HG03457 (cell line): Measurements from ENCODE around the gene RIC1.
A peak's percentile ranks its signal among the peaks of the same experiment; 100 is the strongest.
"Not testable (repeated sequence)": the region's sequence is repeated elsewhere in the genome, so short reads cannot be mapped to it uniquely, and the experiment has no call there.

Experiments used
- ATAC-seq: cut with Tn5 transposase; IDR thresholded peaks from one replicate; pipeline ENCODE4 v1.9.1; 2021; ENCODE audit warnings: moderate number of reproducible peaks; ENCODE audit not compliant: unreplicated experiment

The RIC1 gene

DNA sequence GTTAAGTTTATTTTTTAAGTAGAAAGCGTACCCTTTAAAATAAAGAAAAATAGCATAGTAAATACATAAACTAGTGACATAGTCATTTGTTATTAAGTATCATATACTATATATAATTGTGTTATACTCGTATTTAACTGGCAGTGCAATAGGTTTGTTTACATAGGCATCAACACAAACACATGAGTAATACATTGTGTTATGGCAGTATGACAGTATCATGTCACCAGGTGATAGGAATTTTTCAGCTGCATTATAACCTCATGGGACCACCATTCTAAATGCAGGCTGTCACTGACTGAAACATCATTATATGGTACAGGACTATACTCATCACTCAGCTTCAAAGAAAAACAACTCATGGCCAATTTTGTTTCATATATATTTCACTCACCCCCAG, 8.4 kb upstream of the RIC1 start:
- no peak for ATAC-seq

DNA sequence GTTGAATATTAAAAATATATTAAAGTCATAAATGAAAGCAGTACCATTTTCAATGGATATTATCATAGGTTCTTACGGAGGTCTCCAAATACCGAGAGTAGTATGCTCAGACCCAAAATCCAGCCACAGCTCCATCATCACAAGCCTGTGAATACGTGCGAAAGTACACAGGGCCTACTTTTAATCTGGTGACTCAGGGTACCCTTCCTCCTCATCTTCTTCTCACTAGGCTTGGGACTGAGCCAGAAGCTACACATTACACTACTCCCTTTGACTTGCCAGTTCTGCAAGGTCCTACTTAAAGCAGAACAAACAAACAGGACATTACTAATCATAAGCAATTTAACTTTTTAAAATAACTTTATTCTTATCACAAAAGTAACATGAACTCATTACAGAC, 7.6 kb upstream of the RIC1 start:
- no peak for ATAC-seq

DNA sequence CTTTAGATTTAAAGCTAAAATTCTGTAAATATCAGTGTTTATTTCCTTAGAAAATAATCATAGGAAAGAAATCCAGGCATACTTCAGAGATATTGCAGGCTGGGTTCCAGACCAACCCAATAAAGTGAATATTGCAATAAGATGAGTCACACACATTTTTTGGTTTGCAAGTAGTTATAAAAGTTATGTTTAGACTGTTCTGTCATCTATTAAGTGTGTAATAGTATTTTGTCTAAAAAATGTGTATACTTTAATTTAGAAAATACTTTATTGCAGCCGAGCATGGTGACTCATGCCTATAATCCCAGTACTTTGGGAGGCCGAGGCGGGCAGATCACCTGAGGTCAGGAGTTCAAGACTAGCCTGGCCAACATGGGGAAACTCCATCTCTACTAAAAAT, 6.9 kb upstream of the RIC1 start:
- no peak for ATAC-seq

DNA sequence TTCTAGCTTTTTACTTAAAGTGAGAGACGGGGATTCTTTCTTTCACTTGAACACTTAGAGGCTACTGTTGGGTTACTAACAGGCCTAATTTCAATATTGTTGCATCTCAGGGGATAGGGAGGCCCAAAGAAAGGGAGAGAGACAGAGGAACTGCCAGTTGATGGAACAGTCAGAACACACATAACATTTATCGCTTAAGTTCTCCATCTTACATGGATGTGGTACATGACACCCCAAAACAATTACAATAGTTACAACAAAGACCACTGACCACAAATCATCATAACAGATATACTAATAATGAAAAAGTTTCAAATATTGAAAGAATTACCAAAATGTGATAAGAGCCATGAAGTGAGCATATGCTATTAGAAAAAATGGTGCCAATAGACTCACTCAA, 4.3 kb upstream of the RIC1 start:
- no peak for ATAC-seq

DNA sequence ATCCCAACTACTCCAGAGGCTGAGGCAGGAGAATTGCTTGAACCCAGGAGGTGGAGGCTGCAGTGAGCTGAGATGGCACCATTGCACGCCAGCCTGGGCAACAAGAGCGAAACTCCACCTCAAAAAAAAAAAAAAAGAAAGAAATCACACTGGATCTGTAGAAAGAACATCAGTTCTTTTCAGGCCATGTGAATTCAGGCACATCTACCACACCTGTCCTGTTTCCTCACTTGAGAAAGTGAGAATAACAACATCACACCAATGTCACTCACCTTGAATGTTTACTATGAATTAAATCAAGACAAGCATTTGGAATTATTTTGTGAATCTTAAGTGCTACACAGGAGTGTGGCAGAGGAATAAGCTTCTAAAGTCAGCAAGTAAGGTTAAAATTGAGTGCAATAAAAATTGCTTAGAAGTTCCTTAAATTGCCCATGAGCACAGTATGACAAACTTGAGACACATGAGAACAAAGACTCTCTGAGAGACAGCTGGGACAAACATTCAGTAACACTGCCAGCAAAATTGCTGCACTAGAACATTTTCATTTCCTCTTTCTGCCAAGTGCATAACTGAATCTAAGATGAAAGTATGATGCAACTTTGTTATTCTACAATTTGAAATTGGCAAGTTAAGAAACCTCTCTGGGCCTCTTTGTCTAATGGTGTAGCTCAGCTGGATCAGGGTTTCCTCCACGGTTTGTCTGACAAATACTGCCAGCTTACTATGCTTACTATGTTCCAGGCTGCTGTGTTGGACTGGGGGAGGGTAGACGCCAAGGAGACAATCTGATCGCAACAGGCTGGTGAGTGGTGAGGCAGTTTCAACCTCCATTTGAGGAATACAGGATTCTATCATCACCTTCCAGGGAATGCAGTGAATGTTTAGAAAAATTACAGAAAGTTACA, 1.9 kb upstream of the RIC1 start:
- peak; percentile 41 for ATAC-seq

DNA sequence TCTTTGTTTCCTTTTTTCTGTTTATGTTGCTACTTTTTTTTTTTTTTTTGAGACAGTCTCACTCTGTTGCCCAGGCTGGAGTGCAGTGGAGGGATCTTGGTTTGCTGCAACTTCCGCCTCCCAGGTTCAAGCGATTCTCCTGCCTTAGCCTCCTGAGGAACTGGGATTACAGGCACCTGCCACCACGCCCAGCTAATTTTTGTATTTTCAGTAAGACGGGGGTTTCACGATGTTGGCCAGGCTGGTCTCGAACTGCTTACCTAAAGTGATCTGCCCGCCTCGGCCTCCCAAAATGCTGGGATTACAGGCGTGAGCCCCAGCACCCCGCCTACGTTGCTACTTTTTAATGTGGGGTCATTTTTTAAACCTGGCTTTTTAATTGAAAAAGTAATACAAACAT, 1.2 kb upstream of the RIC1 start:
- ATAC-seq: not testable (repeated sequence)

DNA sequence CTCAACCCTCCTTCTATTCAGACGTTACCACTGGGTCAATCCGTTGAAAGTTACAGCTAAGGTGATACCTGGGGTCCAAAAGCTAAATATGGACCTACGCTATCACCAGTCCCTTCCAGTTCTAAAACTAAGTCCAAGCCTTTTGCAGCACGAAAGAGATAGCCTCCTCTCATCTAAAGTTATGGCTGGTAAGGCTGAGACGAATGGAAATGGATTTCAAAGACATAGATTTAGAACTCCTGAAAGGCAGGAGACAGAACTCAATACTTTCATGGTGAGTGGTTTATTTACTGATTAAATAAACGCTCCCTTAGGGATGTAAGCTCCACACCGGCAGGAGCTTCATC, 751 bp upstream of the RIC1 start:
- no peak for ATAC-seq

DNA sequence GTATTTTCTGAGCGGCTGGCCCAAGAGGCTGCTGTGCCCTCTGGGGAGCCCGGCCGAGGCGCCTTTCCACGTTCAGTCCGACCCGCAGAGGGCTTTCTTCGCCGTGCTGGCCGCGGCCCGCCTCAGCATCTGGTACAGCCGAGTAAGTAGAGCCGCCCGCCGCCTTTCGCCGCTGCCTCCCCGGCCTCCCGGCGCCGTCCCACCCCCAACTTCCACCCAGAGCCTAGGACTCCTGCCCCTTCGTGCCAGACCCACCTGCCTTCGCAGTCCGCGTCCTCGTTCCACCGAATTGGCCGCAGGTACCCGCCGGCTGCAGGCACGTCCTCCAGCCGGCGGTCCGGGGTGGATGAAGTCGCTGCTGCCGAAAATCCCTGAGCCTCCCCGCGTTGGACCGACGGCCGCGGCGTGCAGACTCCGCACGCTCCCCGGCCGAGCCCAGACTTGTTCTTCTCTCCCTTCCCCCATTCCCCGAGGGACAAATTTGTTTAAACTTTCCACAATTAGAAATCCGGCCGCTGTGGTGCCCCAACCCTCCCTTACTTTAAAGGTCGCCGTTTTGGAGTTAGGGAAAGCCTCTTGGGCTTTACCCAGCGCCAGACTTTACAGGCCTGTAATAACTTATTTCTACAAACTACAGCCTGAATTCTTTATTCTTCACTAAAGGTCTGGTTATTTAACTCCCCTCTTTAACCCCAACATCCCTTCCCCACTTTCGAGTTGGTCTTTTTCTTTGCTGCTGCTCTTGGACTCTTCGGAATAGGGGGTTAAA, 589 bp downstream of the RIC1 start:
- peak; percentile 4 for ATAC-seq

DNA sequence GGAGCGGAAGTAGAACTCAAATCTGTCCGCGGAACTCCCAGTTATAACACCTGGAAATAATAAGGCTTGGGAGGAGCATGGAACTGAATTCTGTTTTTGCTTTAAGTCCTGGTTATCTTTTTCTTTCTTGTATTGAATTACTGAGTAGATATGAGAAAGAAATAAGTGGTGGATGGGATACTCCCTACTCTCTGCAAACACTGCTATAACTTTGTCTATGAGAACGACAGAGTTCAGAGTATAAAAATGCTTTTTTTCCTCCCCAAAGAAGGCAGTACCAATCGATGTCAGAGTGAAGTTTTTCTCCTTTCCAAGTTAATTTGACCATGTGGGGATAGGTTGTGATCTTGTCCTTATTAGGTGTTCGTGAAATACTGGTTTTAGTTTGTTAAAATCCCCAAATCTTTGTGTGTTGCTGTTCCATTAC, 1.2 kb downstream of the RIC1 start:
- no peak for ATAC-seq

DNA sequence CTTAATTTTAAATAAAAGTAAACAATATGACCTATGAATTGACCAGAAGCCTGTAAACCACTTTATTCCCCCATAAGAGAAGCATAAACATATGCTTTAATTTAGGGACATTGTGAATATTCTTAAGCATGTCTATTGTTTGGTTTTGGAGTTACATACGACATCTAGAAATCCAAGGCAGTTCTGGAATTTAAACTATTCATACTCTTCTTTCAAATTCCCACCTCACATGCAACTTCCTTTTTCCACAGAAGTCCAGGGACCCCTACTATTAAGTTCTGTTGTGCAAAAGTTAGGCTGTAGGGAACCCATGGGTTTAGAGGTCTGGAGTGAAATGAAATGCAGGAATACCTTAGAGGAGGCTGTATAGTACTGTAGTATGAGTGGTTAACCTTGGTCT, 2.1 kb downstream of the RIC1 start:
- ATAC-seq: no peak

DNA sequence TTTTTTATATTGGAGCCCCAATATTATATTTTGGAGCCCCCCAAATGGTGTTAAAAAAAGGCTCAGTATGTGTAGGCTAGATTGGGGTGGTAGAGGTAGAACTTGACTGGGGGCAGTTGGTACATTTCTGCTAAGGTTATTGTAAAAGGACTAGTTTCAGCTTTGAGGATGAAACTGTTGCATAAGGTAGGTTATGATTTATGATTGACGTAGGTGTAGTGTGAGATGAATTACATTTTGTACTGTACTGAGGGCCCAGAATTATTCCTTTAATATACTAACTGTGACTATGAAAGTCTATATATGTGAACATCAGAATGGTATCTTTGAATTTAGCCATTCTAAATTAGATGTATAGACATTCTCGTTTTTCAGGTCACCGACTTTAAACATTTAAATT, 3.6 kb downstream of the RIC1 start:
- no peak for ATAC-seq

DNA sequence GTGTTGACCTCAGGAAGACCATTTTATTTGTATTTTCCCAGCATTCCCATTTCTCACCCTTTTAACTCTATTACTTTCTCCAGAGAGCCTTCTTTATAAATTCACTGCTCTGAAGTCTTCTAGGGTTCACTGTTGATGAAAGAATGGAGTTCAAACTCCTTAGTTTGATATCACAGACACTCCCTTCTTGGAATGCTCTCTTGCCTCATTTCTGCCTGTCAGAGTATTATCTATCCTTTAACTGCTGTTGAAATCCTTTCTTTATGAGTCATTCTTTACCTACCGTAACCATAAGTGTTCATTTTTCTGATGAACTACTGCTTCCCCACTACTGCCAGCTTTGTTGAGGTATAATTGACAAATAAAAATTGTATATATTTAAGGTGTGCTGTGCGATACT, 4.3 kb downstream of the RIC1 start:
- ATAC-seq: no peak

DNA sequence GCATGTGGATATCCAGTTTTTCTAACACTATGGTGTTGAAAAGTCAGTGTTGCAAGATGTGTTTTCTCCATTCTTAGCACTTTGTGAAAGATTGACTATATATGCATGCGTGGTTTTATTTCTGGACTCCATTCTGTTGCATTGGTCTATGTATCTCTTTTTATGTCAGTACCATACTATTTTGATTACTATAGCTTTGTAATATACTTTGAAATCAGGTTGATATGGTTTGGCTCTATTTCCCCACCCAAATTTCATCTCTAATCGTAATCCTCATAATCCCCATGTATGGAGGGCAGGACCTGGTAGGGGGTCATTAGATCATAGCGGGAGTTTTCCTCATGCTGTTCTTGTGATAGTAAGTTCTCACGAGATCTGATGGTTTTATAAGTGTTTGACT, 6.5 kb downstream of the RIC1 start:
- ATAC-seq: no peak

DNA sequence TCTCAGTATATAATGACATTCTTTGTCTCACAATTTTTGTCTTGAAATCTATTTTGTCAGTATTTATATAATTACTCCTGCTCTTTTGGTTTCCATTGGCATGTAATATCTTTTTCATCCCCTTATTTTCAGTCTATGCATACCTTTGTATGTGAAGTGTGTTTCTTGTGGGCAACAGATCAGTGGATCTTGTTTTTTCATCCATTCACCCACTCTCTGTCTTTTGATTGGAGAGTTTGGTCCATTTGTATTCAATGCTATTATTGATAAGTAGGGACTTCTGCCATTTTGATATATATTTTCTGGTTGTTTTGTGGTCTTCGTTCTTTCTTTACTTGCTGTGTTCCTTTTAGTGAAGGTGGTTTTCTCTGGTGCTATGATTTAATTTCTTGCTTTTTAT, 10.9 kb downstream of the RIC1 start:
- ATAC-seq: no peak

DNA sequence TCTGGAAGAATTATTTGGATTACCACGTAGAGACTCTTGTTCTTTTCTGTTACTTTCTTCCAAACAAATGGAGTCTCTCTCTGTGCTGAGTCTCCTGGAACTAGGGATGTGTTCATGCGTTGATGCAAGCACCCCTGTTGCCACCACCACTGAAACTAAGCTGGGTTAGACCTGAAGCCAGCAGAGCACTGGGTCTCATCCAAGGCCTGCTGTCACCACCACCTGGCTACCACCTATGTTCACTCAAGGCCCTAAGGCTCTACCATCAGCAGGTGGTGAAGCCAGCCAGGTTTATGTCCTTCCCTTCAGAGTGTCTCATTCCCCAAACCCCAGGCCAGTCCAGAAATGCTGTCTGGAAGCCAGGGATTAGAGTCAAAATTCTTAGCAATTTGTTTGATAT, 13.3 kb downstream of the RIC1 start:
- ATAC-seq: no peak

DNA sequence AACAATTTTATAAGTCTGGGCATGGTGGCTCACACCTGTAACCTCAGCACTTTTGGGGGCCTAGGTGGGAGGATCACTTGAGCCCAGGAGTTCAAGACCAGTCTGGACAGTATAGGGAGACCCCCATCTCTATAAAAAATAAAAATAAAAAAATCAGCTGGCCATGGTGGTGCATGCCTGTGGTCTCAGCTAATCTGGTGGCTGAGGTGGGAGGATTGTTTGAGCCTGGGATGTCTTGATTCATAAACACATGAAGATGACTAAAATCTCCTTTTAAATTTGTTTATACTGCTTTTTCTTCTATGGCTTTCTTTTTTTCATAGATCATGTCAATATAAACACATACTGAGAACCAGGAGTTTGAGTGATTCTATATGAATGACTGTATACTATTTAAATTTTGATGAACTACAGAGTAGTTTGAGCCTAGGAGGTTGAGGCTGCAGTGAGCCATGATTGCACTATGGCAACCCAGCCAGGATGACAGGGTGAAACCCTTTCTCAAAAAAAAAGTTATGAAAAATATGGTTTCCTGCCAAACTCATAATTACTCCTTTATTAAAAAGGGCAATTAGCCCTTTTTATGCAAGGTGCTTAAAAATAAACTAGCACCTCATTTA, 14.2 kb downstream of the RIC1 start:
- ATAC-seq: no peak

DNA sequence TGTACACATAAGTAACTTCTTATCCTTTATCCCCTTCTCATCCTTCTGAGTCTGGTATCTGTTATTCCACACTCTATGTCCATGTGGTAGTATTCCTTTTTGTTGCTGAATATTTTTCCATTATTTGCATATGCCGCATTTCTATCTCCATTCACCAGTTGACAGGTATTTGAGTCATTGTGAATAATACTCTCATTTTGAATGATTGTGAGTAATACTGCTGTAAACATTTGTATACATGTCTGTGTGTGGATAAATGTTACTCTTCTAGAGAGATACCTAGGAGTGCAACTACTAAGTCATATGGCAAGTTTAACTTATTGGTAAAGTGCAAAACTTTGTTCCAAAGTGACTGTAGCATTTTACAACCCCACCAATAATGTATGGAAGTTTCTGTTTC, 15.6 kb downstream of the RIC1 start:
- ATAC-seq: no peak

DNA sequence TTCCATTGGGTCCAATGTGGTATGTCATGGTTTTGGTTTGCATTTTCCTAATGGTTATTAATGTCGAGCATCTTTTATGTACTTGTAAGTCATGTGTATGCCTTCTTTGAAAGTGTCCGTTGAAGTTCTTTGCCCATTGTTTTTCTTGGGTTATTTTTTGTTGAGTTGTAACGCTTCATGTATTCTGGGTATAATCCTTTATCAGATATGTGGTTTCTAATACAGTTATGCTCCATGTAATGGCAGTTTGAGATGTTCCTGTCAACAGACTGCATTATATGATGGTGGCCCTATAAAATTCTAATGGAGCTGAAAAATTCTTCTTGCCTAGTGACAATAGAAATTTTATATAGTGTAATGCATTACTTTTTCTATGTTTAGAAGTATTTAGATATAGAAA, 17.2 kb downstream of the RIC1 start:
- ATAC-seq: no peak

DNA sequence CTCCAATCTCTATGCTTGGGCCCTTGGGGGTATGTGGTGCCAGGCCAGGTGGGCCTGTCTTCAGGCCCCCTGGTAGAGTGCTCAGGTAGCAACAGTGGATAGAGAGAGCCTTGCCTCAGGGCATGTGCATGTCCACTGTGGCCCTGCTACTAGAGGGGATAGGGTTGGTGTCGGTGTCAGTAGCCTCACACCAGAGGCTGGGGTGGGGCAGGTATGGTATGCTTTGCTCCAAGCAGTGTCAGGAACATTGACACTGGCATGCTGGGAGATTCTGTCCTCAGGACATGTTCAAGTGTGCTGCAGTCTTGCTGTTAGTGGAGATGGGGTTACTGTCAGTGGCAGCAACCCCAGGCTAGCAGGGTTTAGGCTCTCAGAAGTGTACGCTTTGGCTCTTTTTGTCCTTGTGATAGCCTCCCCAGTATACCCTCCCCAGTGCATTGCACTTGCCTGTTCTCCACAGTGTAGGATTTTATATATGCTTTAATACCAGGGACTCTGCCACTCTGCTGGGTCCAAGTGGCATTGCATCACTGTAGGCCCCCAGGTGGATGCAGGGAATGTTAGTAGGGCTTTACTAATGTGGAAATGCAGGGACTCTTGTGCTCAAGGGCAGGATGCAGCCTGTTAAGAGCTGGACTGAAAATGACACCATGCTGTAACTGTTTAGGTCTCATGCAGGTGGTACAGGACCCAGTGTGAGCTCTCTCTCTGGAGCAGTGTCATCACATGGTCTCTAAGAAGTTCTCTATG, 21.6 kb downstream of the RIC1 start:
- no peak for ATAC-seq

DNA sequence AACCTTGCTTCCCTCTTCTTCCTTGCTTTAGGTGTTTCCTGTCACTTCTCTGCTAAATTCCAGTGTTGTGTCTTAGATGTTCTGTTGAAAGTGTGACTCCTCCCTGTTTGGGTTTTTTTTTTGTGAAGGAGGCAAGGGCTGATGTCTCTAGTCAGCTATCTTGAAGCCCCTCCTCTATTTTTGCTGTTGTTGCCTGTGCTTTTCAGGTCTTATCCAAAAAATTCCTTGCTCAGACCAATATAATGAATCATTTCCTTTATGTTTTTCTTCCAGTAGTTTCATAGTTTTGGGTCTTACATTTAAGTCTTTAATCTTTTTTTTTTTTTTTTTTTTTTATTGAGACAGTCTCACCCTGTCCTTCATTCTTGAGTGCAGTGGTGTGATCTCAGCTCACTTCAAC, 22.3 kb downstream of the RIC1 start:
- ATAC-seq: no peak

DNA sequence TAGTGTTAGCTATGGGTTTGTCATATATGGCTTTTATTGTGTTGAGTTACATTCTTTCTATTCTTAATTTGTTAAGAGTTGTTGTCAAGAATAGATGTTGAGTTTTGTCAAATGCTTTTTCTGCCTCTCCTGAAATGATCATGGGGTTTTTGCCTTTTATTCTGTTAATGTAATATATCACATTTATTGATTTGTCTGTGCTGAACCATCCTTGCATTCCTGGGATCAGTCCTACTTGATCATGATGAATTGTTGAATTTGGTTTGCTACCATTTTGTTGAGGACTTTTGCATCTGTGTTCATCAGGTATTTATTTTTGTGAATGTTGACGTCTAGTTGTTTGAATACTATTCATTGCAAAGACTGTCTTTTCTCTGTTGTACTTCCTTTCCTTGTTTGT, 23.9 kb downstream of the RIC1 start:
- no peak for ATAC-seq
